Stimulated activated CD4-positive, alpha-beta T cell treated with anti-CD3 and anti-CD28 coated beads, Interleukin-4, amount 100 ng/mL, for 48 hours (primary cell): ENCODE results near the gene CSTF1.
"Not testable (repeated sequence)": the region's sequence is repeated elsewhere in the genome, so short reads cannot be mapped to it uniquely, and the experiment has no call there.

Source experiments
- DNase-seq, 2 donors: peaks; one replicate each; pipeline ENCODE4 v3.0.0-alpha.2; 2020; ENCODE audit warnings: low read depth in 2 of 2

CSTF1 gene

DNA sequence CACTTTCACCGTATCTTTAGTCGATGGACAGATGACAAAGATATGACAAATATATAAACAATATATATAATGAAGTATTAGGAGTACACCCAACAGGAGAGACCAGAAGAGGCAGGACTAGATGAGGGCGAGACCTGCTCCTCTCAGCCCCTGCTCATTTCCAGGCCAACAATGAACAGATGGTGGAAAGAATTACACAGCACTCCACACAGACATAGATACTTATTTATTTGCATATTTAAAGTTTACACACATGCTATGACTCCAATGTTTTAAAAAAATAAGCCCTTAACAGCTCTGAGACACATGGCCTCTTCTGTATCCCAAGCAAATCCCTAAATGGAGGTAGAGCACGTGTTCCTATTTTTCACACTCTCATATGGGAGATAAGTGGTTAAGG lies 23.3 kb upstream of the CSTF1 start:
- DNase-seq: no peak

DNA sequence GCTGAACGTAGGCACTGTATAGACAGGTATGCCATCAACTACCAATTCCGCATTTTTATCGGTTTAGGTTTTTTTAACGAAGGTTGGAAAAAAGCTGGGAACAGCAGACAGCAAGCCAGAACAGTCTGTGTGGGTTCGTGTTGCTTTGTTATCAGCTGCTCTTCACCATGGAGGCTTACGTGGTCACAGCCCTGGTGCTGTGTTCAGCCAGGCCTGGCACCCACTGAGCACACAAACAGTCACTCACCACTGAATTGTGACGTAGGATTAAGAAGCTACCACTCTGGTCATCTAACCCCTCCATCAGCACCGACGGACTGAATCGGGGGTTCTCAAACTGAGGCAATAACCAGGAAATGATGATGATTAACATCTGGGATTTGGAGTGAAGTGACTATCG lies 20.5 kb upstream of the CSTF1 start:
- no peak for DNase-seq

DNA sequence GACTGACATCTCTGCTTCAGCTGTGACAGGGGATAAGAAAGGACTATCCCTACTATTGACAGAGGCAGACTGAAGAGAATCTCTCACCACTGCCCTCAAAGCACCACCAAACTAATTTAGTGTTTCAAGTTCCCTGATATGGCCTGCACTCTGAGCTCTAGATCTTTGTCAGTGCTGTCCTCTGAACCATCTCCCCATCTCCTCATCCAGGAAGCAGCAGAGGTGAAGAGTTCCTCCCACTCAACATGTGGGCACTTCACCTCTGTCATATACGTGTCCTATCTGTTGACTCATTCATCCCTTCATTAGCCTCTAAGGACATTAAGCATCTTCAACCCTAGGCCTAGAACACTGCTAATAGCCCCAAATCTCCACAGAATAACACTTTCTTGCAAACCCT lies 19.6 kb upstream of the CSTF1 start:
- DNase-seq: no peak

DNA sequence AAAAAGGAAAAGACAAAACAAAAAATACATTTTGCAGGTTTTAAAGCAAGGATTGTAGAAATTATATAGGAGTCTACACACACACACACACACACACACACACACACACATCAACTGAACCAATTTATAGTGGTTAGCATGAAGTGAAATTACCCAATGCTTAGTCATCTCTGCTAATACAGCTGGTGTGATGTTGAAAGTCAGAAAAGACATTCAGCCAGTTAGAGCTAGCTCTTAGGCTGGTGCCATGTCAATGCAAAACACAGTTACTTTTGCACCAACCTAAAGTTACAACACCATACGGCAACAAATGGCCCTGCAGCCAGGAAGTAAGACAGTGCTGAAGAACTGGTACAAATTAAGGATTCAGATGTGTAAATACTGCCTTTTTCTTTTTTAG lies 18.5 kb upstream of the CSTF1 start:
- no peak for DNase-seq

DNA sequence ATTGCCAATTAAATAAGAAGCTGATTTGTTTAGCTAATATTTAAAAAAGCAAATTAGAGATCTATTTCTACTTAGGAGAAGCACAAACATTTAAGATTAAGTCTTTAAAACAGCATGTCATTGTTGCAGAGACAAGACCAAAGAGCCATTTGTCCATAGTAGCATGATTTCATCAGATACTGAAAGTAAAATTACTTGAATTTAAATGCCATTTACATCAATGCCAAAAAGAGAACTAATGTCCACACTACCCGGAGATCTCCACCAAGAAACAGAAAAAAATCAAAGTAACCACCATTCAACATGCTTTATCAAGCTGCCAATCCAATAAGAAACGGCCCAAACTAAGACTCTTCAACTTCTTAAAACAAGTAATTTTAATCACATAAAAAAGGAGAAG lies 16.1 kb upstream of the CSTF1 start:
- no peak for DNase-seq

DNA sequence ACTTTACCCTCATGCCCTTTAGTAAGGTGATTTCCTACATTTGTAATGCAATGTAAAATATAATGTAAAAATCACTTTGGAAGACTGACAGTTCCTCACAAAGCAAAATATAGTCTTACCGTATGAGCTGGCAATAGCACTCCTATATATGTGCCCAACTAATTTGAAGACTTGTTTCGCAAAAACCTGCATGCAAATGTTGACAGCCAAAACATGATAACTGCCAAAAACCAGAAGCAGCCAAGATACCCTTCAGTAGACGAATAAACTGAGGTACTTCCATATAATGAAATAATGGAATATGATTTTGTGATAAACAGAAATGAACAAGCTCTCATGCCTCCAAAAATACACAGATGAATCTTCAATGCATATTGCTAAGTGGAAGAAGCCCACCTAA lies 14.1 kb upstream of the CSTF1 start:
- DNase-seq: no peak

DNA sequence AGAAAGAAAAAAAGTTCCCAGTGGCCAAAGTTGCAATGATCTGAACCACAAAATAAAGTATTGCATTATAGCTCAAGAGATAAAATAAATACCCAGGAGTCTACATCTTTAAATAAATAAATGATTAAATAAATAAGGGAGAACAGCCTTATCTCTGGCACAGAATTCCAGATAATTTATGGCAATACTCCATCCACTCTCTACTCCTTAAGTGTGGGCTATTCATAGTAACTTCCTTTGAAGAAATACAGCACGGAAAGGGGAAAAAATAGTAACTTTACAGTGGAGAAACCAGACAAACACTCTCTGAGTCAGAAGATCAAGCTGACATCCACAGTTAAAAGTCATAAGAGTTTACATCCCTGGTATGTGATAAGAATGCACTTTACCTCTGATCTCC lies 12.1 kb upstream of the CSTF1 start:
- DNase-seq: no peak

DNA sequence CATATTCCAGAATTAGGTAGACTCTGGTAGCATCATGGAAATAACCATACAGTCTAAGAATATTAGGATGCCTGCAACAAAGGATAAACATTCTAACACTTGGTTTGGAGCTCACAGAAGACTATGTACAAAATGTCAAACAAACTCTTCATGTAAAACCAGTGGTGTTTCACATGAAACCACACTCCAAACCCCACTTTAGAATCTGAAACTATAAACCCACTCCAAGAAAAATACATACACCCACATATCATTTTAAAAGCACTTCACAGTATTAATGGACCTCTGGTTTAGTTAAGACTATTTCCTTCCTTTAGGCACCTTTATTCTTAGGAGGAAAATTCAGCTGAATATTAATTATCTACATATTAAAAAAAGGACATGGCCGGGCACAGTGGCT lies 10.9 kb upstream of the CSTF1 start:
- DNase-seq: no peak

DNA sequence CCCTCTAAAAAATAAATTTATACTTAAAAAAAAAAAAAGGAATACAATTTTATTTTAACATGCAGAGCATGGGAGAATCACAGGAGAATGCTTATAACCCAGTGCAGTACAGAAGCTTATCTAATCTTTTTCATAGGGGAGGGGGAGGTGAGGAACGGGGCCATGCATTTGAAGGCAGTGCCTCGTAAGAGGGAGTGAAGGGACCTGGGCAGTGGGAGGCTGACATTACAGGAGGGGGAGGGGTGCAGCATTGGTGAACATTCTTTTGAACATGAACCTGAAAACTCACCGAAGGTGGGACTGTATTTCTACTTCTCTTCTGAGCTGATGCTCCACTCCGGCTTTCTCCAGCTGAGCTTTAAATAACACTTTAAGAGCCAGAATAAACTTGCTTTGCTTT lies 9.7 kb upstream of the CSTF1 start:
- DNase-seq: no peak

DNA sequence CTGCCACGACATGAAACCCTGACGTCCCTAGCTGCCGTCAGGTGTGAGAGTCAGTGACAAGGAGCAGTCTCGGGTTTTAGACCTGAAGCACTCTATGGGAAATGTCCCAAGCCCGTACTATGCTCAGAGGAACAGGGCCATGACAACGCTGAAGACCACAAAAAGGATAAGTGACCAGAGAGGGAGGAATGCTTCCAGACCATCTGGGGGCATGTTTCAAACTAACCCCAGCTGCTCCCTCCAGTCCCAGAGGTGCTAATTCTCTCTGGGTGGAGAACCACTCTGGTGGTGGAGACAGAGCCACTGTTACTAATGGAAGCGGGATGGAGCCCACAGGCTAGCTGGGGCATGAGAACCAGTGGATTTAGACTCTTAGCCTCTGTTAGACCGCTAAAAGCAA lies 9.1 kb upstream of the CSTF1 start:
- no peak for DNase-seq

DNA sequence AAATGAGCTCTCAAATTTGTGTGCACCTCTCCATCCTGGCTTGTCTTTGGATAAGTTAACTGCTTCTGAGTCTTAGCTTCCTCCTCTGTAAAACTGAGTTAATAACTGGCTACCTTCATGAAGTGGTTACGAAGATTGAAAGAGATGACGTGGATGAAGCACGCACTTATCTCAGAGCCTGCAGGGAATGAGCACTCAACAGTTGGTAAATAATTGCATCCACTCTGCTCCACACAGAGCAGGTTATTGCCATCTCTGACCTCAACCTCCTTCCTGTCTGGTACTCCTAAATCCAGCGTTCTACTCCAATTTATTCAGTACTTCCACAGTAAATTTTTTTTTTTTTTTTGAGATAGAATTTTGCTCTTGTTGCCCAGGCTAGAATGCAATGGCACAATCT lies 7.3 kb upstream of the CSTF1 start:
- DNase-seq: no peak

DNA sequence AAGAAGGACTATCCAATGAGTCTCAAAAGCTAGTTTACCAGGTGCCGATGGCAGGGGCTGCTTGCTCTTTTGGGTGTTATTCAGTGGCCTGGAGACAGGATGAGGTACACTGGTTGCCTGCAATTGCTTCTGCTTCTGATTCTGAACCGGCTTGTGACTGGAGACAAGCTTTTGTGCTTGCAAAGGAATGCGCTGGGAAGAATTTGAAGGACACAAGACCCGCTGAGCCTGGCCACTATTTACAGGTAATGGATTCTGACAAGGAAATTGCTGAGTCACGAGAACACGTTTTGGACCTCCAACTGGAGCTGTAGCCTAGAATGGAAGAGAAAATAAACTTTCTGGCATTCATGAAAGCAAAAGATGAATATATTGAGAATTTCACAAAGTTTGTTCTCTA lies 6.2 kb upstream of the CSTF1 start:
- DNase-seq: no peak

DNA sequence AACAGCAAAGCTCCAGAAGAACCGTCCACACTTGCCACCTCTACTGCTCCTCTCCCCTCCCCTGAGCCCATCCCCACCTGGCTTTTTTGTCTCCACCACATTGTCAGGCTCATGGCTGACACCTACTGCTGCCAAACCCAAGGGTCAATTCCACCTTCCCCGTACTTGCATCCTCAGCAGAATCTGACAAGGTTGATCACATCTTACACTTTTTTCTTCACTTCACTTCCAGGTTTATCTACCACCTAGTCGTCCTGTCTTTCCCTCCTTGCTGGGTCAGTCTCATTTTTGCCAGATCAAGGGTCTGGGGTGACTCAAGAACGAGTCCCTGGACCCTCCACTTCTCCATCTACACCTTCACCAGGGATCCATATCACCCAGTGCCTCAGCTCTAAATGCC lies 3.6 kb upstream of the CSTF1 start:
- no peak for DNase-seq

DNA sequence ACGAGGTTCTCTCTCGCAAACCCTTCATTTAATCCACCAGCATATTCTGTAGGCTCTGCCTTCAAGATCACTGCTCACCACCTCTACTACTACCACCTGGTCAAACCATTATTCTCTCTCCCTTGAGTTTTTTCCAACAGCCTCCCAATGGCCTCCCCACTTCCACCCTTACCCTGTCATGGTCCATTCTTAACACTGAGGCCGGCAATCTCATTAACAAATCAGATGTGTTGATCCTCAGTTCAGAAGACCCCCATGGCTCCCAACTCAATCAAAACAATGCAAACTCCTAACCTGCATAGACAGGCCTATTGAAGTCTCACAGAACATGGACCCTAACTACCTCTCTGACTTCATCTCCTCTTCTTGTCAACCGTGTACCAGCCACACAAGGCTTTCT lies 2.6 kb upstream of the CSTF1 start:
- no peak for DNase-seq

DNA sequence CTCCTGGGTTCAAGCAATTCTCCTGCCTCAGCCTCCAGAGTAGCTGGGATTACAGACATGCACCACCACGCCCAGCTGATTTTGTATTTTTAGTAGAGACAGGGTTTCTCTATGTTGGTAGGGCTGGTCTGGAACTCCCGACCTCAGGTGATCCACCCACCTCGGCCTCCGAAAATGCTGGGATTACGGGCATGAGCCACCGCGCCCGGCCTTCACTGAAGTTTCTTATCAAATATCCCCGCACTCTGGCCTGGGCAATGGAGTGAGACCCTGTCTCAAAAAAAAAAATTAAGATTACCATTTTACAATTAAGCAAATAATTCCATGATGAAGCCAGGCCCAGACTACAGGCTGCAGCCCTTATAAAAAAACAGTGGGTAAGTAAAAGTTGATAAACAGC lies 2.0 kb upstream of the CSTF1 start:
- DNase-seq: not testable (repeated sequence)

DNA sequence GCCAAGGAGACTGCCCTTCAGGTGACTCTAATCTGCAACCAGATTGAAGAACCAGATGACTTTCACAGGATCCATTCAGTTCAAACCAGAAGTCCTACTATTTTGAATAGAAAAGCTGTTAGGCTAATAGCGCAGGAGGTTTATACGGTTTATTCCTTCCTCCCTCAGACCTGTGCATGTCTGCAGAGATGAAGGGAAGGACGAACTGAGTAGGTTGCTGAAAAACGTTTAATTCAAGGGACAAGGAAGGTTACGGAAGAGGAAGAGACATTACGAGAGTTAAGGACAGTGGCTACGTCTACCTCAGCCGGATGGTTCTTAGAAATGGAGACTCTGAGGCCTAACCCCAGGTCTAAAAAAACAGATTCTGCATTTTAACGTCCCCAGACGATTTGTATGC lies 1.4 kb upstream of the CSTF1 start:
- DNase-seq: no peak

DNA sequence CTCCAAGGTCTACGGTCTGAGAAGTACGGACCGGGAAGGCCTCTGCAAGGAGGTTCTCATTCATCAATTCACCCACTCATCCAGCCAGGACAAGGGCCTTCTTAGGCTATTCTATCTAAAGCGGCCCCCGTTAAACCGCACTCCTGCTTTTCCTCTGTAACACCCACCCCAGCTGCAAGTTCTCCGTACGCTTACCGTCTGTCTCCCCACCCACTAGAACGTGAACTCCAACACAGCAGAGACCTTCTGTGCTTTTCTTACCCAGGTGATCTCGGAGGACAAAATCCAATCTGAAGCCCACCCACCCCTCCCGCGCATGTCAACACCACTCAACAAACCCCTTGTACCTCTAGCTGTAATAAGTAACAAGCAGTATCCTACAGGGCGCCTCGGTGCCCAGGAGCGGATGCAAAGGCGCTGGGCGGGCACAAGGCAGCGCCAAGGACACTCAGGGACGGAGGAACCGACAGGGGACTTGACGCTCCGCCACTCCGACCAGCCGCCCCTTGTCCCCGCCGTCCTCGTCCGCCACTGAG lies 781 bp upstream of the CSTF1 start:
- peak in 1 of 2 donors; percentile 19 for DNase-seq

DNA sequence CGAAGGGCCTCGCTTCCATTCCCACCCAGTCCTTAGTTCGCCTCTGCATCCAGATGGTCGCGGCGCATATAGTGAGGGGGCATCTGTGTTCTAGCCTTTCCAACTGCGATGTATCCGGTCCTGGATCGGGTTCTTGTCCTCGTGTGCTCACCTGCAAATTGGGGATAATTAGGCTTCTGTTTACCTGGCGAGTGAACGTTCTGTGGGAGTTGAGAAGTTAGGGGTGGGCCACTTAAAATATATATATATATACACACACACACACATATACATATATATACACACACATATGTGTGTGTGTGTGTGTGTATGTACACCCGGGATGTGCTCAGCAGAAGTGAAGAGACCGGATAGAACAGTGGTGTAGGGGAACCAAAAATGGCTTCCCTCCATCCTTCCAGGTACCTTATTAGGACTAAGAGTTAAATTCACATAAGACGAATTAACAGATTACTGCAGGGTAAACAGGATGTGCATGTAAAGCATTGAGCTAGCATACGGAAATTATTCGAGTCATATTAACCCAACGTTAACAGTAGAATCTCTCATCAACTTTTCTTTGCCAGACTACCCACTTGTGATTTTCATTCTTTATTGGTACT lies 537 bp downstream of the CSTF1 start:
- DNase-seq: no peak

DNA sequence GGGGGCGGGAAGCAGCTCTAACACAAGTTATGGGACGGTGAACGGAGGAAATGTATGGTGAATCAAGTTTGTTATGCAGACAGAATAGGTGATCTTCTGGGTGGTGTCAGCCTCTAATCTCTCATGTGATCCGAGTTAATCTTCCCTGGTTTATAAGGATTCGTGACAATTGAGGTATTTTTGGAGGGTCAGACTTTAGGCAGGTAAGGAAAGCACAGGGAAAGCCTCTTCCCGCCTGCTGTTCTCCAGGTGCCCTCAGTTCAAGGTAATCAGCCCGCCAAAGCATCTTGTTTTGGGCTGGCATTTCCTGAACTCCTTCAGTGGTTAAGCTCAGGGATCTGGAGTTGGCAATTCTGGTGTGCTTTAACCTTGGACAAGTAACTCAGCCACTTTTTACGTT lies 1.2 kb downstream of the CSTF1 start:
- no peak for DNase-seq

DNA sequence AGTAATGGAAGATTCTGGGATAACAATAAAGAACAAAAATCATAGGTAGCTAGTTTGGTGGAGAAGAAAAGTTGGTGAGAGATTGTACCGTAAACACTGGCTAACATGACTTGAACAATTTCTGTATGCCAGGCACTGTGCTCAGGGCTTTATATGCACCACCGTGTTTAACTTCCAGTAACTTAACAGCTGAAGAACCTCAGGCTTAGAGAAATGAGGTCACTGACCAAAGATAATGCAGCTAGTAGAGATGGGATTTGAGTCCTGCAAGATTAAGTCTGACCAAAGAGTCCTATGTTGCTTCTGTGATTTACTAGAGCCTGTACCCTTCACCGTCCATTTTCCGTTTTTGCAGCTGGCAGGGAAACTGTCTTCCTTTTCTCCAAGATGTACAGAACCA lies 2.7 kb downstream of the CSTF1 start:
- DNase-seq: no peak

DNA sequence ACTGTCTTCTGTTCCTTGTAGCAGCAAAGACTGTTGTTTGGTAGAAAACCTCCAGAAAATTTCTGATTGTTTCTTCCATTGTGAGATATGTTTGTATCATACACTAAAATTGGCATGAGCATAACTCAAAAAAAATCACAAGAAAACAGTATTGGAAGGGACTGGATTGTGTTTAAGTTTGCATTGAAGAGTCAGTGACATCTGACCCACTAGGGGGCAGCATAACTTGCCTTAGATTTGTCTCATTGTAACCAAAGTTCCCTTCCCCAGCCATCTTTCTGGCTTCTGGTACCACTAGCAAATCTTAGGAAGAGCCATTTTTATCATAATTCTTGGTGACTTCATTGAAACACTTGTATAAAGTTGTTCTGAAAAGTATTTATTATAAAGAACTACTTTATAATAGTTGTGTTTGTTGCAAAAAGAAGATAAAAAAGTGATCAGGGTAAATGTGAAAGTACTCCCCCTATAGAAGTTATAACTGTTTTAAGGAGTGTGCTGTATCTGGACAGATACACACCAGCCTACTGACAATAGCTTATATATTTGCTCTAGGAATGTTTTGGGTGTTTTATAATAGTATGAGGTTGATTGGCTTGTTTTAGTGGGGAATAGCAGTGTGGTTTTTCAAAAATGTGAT lies 7.7 kb downstream of the CSTF1 start:
- DNase-seq: peak; percentile 42 to 49

DNA sequence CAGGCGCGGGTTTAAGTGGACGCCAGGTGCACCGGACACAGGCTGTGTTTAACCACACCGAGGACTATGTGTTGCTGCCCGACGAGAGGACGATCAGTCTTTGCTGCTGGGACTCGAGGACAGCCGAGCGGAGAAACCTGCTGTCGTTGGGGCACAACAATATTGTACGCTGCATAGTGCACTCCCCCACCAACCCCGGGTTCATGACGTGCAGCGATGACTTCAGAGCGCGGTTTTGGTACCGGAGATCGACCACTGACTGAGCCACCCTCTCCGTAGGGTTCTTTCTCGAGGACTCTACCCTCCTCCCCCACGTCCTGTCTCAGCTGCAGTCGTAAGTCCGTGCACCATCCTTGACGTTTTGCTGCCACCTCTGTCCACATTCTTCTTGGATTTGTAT lies 11.0 kb downstream of the CSTF1 start:
- DNase-seq: no peak

DNA sequence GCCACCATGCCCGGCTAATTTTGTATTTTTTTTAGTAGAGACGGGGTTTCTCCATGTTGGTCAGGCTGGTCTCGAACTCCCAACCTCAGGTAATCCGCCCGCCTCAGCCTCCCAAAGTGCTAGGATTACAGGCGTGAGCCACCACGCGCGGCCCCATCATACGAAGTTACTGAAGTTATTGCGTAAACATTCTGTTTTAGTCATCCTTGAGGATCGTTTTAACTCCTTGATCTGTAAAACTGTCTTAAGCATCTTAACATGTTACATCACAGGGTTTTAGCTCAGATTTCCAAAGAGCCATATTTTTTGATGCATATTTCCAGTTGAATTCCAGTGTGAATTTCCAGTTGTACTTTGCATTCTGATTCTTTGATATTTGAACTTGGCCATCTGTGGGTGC lies 12.9 kb downstream of the CSTF1 start:
- not testable (repeated sequence) for DNase-seq

DNA sequence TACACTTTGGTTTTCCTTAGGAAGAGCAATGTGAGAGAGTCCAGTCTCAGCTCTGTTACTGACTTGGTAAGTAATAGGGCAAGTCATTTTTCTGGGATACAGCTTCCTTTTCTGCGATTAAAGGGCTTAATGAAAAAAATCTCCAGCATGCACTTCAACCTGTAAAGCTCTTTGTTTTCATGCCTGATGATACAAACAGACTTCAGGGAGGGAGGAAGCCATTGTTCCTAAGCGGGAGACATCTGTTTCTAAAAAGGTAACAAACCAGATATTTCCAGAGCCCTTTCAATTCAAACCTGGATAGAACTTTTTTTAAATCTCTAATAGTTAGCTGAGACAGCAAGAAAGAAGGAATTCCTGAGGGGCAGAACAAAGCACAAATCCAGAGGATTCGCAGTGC lies 14.5 kb downstream of the CSTF1 start:
- DNase-seq: no peak
